Cortex of kidney (tissue), 1 donor: ENCODE results near the gene C16orf92.
"Not testable (repeated sequence)": the region's sequence is repeated elsewhere in the genome, so short reads cannot be mapped to it uniquely, and the experiment has no call there.

Experiments used
- DNase-seq: peaks from one replicate; lab custom pipeline; 2025; lab: John Stamatoyannopoulos, UW

C16orf92 gene

GRCh38 chr16:30027588-30028437 lies 4.8 kb downstream of the C16orf92 start:
- no peak for DNase-seq

DNA sequence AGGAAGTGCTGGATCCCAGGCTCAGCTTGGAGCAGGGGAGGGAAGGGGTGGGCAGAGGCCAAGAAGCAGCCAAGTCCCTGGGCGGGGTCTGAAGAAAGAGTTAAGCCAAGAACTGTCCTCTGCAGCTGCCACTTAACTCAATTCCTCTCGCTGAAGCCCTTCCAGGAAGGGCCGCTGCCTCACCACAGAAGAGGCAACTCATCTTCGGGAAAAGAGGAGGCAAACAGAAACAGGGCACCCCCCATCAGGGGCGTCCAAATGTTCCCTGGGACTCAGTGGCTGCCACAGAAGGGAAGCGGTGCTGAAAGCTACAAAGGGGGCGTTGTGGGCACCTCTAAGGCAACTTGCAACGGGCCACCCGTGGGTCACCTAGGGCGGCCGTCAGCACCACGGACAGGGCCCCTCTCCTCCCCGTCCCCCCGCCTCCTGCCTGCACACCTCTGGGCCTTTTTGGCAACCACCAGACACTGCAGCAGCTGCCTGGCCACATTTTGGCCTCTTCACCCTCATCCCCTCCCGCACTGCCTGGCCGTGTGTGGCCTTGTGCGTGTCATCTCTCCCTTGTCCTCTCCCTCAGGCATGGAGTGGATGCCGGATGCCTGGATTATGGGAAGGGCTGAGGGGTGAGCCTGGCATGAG lies 5.6 kb downstream of the C16orf92 start:
- no peak for DNase-seq

DNA sequence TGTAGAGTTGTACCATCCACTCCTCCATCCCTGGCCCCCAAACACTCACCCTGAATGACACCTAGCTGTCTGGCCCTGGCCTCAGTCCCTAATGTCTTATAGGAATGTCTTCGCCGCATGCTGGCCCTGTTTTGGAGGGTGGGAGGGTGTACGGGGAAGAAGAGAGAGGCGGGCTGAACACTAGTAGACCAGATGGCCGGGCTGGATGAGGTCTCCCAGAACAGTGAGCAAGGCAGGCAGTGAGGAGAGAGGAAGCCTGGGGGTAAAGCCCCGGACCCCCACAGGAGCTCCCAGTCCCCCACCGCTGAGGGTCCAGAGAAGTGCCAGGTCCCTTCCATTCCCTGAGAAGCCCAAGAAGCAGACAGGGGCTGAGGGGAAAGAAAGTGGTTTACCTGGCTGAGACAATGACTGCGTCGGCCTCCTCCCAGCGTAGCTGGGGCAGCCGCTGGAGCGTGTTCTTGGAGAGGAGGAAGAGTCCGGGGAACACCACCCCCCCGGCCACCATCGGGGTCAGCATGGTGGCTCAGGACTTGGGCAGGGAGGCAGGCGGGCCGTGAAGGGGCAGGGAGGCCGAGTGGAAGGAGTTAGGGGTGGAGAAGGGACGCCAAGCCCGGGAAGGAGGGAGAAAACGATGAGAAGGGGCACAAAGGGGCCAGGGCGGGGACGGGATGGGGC lies 7.2 kb downstream of the C16orf92 start:
- DNase-seq, result no peak

DNA sequence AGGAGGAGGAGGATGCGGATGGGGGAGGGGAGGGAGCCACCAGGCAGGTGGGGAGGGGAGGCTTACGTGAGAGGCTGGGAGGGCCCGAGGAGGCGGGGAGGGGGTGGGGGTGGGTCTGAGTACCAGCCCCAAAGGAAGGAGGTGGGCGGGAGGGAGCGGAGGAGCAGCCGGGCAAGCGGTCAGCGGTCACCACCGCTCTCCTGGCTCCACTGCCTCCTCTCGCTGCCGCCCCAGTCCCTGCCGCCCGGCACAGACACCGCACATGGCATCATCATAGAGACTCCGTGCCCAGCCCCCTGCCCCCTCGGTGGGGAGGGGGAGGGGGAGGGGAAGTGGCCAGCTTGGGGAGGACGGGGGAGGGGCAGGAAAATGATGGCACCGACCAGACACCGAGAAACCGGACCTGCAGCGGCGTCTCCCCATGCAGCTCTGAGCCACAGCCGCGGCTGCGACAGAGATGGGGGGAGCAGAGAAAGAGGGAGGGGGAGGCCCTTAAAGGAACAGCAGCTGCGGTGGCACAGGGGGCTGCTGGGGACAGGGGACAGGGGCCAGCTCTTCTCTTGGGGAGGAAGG lies 7.9 kb downstream of the C16orf92 start, which contains the start of gene TLCD3B:
Gene TLCD3B, minus strand, starts transcription at position 431 of the 573 bp plus-strand sequence. CDS start 744 bp downstream, outside the sequence.
- DNase-seq, result no peak

DNA sequence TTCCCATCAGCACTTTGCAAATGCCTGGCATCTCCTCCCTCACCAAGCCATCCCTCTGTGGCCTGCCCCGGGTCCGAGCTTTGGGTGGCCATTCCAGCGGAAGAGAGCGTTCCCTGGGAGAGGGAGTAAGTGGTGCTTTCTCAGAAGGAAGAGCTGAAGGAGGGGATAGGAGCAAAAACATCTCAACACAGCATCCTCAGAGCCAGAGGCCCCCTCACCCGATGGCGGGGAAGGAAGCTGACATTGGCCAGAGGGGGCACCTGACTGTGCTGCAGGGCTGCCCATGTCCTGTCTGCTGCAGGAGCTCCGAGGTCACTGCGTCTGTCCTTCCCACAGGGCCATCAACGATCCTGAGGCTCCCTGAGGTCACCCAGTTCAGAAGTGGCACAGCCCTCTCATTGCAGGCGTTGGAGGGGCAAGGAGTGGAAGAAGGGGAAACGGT lies 8.5 kb downstream of the C16orf92 start:
- no peak for DNase-seq

DNA sequence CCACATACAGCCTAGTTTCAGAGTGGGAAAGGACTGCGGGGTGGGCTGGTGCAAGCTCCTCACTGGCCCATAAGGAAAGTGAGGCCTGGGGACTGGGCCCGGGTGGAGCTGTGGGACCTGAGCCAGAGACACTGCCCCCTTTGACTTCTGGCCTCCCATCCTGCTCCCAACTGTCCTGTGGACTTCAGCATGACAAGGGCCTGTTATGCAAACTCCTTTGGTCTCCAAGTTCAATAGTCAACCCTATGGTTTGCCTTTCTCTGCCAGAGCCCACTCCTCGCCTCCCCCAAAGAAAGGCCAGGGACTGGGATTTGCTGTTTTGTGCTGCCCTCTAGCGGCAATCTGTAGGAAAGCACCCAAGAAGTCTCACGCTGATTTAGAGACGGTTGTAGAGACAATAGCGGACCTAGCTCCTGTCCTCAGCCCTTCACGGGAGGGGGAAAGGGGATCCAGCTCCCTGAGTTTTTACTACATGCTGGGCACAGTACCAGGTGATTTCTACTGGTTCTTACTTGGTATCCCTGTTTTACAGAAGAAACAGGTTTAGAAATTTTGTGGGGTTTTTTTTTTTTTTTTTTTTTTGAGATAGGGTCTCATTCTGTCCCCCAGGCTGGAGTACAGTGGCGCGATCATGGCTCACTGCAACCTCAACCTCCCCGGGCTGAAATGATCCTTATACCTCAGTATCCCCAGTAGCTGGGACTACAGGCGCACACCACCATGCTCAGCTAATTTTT lies 9.3 kb downstream of the C16orf92 start:
- no peak for DNase-seq

DNA sequence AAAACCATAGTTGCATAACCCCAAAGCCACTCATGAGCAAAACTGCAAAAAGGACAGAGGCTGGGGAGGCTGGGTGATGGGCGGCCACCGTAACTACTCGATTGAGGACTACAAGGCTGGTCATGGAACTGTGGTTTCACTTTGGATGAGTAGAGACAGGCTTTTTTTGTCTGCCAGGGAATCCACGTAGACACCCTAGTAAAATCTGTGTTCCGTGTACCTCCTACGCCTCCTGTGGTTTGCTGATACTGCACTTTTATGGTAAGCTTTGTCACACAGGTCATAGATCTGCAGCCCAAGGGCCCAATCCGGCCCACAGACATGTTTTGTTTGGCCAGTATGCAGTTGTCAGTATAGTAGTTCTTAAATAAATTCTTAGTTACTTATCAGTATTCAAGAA lies 10.3 kb downstream of the C16orf92 start:
- DNase-seq, result no peak

GRCh38 chr16:30040221-30040620 lies 17.2 kb downstream of the C16orf92 start:
- DNase-seq, result no peak

DNA sequence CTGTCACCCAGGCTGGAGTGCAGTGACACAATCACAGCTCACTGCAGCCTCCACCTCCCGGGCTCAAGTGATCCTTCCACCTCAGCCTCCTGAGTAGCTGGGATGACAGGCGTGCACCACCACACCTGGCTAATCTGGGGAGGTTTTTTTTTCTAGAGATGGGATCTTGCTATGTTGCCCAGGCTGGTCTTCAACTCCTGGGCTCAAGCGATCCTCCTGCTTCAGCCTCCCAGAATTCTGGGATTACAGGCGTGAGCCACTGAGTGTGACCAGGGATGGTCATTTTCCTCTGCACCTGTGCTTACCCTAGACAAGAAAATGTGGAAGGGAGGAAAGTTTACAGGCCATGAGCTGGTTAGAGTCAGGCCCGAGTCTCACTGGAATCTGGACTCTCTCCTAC lies 17.7 kb downstream of the C16orf92 start:
- DNase-seq, result not testable (repeated sequence)

- no peak for DNase-seq
Observed at GRCh38 chr16:30041841-30042240, 18.8 kb downstream of the C16orf92 start.

- DNase-seq, result no peak
Observed at GRCh38 chr16:30046178-30046577, 23.2 kb downstream of the C16orf92 start.

DNA sequence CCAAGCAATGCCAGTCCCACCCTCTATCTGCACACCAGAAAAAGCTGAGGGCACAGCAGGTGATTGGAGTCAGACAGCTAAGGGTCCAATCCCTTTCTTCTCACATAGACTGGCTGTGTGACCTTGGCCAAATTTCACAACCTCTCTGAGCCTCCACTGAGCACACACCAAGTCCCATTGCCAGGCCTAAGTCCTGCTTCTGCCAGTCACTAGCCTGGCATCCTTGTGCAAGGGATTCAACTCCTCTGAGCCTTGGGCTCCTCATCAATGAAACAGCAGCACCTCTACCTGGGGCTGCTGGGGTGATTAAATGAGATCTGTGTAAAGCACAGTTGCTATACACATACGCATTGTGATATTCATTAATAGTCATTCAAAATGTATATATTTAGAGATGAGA lies 23.6 kb downstream of the C16orf92 start:
- DNase-seq, result no peak

DNA sequence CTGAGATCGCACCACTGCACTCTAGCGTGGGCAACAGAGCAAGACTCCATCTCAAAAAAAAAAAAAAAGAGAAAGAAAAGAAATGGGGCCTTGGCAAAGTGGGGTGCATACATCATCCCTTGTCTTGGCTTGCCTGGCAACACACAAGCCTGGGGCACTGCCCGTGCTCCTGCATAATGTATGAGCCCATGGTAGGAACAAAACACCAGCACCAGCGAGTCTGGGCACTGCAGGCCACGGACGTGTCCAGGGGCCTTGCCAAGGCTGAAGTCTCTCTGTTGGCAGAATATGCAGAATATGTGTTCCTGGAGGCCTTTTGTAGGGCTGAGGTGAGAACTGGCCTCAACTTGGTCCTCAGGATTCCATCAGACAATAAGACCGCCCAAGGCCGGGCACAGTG lies 26.9 kb downstream of the C16orf92 start:
- DNase-seq, result no peak

DNA sequence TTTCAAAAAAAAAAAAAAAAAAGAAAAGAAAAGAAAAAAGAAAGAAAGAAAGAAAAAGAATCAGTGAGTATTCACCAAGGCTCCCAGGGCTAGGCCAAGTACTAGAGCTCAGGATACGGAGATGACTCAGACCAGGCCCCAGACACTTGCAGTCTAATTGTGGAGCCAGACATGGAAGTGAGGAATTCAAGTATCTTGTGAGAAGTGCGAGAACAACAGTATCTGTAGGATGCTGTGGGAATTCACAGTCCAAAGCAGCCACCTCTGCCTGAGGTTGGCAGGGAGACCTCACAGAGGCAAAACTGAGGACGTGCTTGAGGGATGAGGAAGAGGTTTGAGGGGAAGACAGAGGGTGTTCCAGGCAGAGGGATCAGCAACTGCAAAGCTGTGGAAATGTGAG lies 28.5 kb downstream of the C16orf92 start:
- no peak for DNase-seq

DNA sequence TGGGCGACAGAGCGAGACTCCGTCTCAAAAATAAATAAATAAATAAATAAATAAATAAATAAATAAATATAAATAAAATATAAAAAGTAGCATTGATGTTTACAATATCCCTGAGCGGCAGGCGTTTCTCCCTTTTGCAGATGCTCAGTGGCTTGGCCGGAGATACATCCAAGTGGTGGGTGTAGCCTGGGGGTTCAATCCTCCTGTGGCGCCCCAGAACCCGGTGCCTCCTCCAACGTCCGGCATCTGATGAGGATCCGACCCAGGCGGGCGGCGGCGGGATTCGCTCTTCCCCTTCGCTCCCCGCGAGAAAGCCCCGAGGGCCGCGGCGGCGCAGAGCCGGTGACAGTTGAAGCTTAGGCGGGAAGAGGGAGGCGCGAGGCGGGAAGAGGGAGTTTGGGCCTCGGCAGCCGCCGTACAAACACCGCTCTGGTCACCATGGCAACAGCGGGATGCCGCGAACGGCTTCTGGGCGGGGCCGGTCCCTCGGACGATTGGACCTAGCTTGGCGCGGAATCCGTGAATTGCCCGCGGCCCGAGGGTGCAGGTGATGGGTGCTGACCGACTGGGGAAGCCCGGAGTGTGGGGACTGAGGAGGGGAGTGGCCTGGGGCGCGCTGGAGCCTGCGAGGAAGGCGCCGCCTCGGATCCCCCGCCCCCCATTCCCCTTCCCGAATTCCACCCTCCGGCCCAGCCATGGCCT lies 29.8 kb downstream of the C16orf92 start:
- DNase-seq, result no peak

- DNase-seq, result no peak
Observed at GRCh38 chr16:30053376-30054015, 30.5 kb downstream of the C16orf92 start.

DNA sequence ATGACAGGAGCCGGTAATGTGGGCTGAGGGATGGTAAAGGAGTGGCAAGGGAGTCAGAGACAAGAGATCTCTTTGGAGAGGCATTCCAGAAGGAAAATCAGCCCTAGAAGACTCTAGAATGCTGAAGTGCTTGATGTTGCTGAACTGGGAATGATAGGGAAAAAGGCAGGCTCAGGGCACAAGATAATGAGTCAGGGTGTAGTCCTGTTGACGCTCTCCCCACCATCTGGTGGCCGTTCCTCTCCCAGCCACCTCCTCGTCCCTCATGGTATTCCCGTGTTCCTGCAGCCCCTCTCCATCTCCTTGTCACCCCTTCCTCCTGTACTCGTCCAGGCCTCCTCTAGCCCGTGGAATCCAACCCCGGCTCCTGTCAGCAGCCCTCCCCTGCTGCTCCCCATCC lies 31.5 kb downstream of the C16orf92 start:
- no peak for DNase-seq

GRCh38 chr16:30054959-30055553 lies 32.1 kb downstream of the C16orf92 start:
- DNase-seq, result no peak

GRCh38 chr16:30060346-30060745 lies 37.3 kb downstream of the C16orf92 start:
- DNase-seq, result no peak
